Progenitor cell of endocrine pancreas (in vitro differentiated cells): ENCODE results near the gene SLU7. TPM values are rescaled to one million over a fixed set of nuclear protein-coding genes. Genes with fewer than 3 reads are reported as not detected.

Experiments used
- DNase-seq: peaks from one replicate; pipeline ENCODE4 v3.0.0; 2021; ENCODE audit warnings: low spot score; ENCODE audit not compliant: unreplicated experiment
- H3K27ac Mint-ChIP-seq: 2 replicates; pipeline ENCODE4 v1.8.0; 2021; ENCODE audit warnings: mild to moderate bottlenecking, moderate library complexity, mixed read lengths
- H3K27me3 Mint-ChIP-seq: 2 replicates; pipeline ENCODE4 v1.8.0; 2021; ENCODE audit warnings: mixed read lengths
- H3K36me3 Mint-ChIP-seq: 2 replicates; pipeline ENCODE4 v1.8.0; 2022; ENCODE audit warnings: mixed read lengths; ENCODE audit not compliant: insufficient read depth
- H3K4me1 Mint-ChIP-seq: 2 replicates; pipeline ENCODE4 v1.8.0; 2021; ENCODE audit warnings: low read depth, mixed read lengths
- H3K4me3 Mint-ChIP-seq: 2 replicates; pipeline ENCODE4 v1.8.0; 2021; ENCODE audit warnings: low read depth, mild to moderate bottlenecking, moderate library complexity, mixed read lengths
- H3K9me3 Mint-ChIP-seq: 2 replicates; pipeline ENCODE4 v1.8.0; 2021; ENCODE audit warnings: low read depth, mixed read lengths
- CTCF ChIP-seq: fragments of 200-600 bp; sonication (generic); IDR thresholded peaks from one replicate; pipeline ENCODE4 v1.5.0; 2021; ENCODE audit warnings: antibody characterized with exemption, mild to moderate bottlenecking; ENCODE audit not compliant: unreplicated experiment
- total RNA-seq: library from RNA; stranded (reverse); gene quantifications from 2 replicates; pipeline ENCODE4 v1.2.1, GENCODE V29; 2021

The SLU7 gene
- total RNA-seq, 1 donor from 2014 or later = 43.1 TPM

- H3K27ac Mint-ChIP-seq = peak overlapping the region; percentile 99
- DNase-seq = no peak
- H3K4me1 Mint-ChIP-seq = peaks cover 31% of the 10 kb centered on the region
- H3K4me3 Mint-ChIP-seq = peak overlapping the region; percentile 99
- TF ChIP-seq CTCF = no peak
- no peaks in the 10 kb centered on the region for H3K27me3 Mint-ChIP-seq
- peaks cover 4% of the 10 kb centered on the region for H3K36me3 Mint-ChIP-seq
- H3K9me3 Mint-ChIP-seq = no peaks in the 10 kb centered on the region
These were observed 813 bp upstream of the SLU7 start for GRCh38 chr5:160419458-160420330.

DNA sequence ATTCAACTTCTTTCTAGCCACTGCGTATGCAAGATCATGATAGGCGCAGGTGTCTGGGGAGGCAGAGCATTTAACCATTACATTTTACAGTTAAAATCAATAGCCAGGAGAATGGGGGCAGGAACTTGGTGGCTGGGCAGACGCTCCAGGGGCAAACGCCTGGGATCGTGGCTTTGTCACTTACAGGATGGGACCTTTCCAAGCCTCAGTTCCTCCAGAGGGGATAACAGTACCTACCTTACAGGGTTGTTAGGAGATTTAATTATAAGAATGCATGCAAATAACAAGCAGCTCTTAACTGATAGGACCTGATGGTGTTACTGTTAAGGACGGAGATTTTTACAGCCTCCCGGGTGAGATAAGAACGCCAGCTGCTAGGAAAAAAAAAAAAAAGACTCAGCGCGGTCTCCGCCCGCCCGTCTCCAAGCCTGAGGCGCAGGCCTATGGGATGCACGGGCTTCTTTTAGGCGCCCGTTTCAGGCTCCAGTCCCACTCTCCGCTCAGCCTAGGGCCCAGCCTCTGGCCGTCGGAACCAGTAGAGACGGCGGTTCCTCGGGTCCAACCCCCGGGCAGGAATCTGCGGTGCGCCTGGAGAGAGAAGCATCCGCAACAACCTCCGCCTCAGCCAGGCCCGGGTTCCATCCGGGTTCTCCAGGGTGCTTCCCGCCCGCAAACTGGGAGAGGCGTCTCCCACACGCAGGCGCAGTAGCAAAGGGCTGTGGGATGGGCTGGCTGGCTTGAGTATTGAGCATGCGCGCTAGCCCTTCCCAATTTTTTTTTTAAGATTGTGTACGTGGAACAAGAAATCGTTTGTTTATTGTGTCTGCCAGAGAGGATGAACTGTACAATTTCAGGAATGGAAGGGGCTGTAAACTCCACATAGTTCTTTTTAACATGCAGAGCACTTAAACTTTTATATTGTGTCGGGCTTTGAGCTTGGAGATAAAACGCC, 19.2 kb downstream of the SLU7 start, which contains the start of gene FAM200C:
Gene FAM200C (minus strand): TSS at position 653 of the 952 bp plus-strand sequence. CDS start 4,564 bp downstream, outside the sequence.
- Mint-ChIP-seq H3K36me3 (peaks cover 11% of the 10 kb centered on the region), H3K27ac (peak within 1 kb of the TSS; percentile 99), H3K9me3 (no peaks in the 10 kb centered on the region), H3K4me1 (peaks cover 12% of the 10 kb centered on the region), H3K27me3 (no peaks in the 10 kb centered on the region), H3K4me3 (peak within 1 kb of the TSS; percentile 90)
- TF ChIP-seq CTCF = no peak
- DNase-seq = peak; percentile 79

DNA sequence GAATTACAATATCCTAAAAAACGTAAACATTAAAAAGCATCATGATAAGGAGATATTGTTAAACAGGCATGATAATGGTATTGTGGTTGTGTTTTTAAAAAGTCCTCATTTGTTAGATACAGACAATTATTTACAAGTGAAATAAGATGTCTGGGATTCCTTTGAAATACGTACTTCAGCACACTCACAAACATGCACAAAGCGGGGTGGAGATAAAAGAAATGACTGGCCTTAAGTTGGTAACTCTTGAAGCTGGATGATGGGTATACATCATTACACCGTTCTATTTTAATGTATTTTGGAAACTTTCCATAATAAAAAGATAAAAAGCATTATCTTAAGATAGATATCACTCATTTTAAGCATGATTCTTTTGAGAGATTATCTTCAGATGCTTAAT, 20.1 kb downstream of the SLU7 start:
- no peak for TF ChIP-seq CTCF
- Mint-ChIP-seq H3K4me3 (peak overlapping the region; percentile 90), H3K4me1 (peaks cover 12% of the 10 kb centered on the region), H3K27ac (peak overlapping the region; percentile 53), H3K36me3 (peaks cover 5% of the 10 kb centered on the region), H3K27me3 (no peaks in the 10 kb centered on the region), H3K9me3 (no peaks in the 10 kb centered on the region)
- no peak for DNase-seq

- TF ChIP-seq CTCF = no peak
- Mint-ChIP-seq H3K9me3 (no peaks in the 10 kb centered on the region), H3K4me3 (peak overlapping the region; percentile 9), H3K27ac (no peak overlapping the region), H3K27me3 (no peaks in the 10 kb centered on the region), H3K36me3 (no peaks in the 10 kb centered on the region), H3K4me1 (peaks cover 12% of the 10 kb centered on the region)
- no peak for DNase-seq
These were observed 21.4 kb downstream of the SLU7 start for GRCh38 chr5:160397492-160397891.

DNA sequence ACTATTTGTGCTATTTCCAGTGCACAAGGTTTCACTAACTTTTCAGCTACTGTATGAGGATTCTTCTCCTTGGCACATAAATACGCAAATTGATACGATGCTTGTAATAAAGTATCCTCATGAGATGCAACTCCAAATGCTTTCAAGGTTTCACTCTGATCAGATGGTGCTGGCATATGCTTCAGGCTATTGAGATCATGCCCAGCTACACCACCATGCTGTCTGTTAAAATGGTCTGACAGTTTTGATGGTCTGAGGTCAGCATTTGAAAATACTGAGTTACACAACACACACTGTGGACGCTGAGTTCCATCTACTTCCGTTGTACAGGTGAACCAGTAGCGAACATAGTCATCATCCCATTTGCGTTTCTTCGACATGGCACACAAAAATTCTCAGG, 23.8 kb downstream of the SLU7 start:
- Mint-ChIP-seq H3K27ac (no peak overlapping the region), H3K27me3 (no peaks in the 10 kb centered on the region), H3K4me3 (no peak overlapping the region), H3K9me3 (no peaks in the 10 kb centered on the region), H3K36me3 (no peaks in the 10 kb centered on the region), H3K4me1 (peaks cover 11% of the 10 kb centered on the region)
- no peak for DNase-seq
- TF ChIP-seq CTCF = no peak
